Astrocyte of the spinal cord (primary cell): ENCODE results near the gene CHSY1.
A peak's percentile ranks its signal among the peaks of the same experiment; 100 is the strongest.

Experiments used
- DNase-seq: peaks from one replicate; pipeline ENCODE4 v3.0.0; 2011; ENCODE audit warnings: low read depth, low spot score
- H3K4me3 ChIP-seq: 2 replicates; pipeline ENCODE4 v1.5.1; 2011; ENCODE audit warnings: low read depth, mild to moderate bottlenecking, low read length, moderate library complexity
- in situ Hi-C: cut with HindIII; loops from 2 replicates; pipeline ENCODE4 v1.10.0; 2017; ENCODE audit warnings: low sequenced_read_pairs
- TF ChIP-seq, protein P1 (sequence below): IDR thresholded peaks from 2 replicates; pipeline ENCODE4 v1.5.1; 2012; ENCODE audit warnings: low read depth, mild to moderate bottlenecking, low read length, inconsistent platforms

CHSY1 gene

DNA sequence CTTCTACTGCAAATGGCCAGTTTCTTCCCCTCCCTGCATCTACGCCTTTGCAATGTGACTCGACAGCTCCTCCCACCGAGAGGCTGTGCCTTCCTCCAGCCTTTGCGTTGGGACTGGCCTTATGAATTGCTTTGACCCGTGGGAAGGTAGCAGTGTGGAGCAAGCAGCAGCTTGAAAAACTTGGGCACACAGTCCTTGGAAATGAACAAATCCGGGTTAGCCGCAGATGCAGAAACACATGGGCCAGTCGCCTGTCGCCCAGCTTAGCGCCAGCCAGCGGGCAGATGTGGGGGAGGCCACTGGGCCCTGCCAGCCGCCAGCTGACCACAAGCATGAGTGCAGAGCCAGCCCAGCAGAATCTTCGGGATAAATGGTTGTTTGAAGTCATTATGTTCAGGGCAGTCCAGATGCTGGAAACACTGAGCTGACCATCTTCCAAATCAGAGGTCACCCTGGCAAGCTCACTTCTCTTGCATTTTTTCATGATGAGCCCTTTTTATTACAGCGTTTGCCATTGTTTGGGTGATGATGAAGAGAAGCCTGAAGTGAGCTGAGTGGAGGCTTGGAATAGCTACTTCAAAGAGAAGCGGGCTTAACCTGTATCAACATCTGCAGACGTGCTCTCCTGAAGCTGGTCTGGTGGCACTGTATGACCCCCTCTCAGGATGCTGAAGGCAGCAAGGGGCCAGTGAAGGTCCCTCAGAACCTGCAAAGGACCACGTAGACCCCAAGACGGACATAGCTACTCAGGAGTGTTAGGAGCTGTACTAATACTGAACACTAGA is 15.7 kb upstream of the CHSY1 start:
- TF ChIP-seq, protein P1, sequence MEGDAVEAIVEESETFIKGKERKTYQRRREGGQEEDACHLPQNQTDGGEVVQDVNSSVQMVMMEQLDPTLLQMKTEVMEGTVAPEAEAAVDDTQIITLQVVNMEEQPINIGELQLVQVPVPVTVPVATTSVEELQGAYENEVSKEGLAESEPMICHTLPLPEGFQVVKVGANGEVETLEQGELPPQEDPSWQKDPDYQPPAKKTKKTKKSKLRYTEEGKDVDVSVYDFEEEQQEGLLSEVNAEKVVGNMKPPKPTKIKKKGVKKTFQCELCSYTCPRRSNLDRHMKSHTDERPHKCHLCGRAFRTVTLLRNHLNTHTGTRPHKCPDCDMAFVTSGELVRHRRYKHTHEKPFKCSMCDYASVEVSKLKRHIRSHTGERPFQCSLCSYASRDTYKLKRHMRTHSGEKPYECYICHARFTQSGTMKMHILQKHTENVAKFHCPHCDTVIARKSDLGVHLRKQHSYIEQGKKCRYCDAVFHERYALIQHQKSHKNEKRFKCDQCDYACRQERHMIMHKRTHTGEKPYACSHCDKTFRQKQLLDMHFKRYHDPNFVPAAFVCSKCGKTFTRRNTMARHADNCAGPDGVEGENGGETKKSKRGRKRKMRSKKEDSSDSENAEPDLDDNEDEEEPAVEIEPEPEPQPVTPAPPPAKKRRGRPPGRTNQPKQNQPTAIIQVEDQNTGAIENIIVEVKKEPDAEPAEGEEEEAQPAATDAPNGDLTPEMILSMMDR: no peak
- peak; percentile 90 for DNase-seq
- in situ Hi-C loops: no loop called here
- H3K4me3 ChIP-seq: no peak overlapping the region

DNA sequence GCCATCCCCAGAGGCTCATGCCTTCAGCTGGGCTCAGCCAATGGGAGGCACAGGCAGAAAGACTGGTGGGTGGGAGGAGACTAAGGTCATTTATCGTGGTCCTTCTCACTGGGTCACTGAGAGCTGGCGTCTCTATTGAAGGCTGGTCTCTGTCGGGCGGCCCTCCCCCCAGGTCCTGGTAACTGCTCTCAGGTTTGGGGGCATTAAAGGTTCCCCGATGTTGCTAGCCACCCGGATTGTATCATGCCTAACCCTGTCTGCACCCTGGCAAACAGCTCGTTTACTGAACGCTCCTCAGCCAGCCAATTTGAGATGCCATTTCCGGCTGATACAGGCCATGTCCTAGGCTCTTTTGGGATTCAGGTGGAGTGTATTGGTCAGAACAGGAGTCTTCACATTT is 14.9 kb upstream of the CHSY1 start:
- TF ChIP-seq, protein P1: no peak
- in situ Hi-C loops: no loop called here
- no peak overlapping the region for H3K4me3 ChIP-seq
- DNase-seq: no peak

DNA sequence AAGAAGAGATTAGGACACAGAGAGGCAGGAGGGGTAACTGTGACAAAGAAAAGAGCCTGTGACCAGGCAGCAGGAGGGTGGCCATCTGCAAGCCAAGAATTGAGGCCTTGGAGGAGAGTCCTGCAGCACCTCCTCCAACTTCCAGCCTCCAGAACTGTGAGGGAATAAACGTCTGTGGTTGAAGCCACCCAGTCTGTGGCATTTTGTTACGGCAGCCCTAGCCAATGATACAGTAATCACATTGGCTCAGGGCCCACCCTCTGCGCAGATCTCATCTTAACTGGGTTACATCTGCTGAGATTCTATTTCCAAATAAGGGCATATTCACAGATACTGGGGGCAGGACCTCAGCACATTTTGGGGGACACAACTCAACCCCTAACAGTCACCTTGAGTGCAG is 14.2 kb upstream of the CHSY1 start:
- TF ChIP-seq, protein P1: no peak
- no peak overlapping the region for H3K4me3 ChIP-seq
- in situ Hi-C loops: no loop called here
- peak; percentile 81 for DNase-seq

DNA sequence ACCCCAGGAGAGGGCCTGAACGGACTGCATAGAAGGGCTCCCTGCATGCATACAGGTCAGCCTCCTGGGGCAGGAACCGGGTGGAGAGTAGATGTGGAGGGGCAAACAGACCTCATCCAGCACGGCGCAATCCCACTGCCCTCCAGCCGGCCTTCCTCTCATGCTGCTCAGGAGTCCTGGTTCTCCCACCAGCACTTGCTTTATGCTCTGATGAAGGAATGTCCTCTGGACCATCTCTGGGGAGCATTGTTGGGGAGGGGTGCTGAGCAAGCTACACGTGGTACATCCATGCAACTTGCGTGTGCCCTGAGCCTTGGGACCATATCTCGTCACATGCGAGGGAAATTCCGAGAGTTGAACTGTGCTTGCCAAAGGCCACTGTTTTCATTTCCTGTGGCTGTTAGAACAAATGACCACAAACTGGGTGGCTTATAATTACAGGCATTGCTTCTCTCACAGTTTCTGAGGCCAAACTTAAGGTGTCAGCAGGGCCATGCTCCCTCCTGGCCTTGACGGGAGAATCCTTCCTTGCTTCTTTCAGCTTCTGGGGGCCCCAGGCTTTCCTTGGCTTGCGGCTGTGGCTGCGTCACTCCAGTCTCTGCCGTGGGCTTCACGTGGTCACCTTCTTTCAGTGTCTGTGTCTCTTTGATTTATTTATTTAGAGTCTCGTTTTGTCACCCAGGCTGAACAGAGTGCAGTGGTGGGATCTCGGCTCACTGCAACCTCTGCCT is 13.2 kb upstream of the CHSY1 start:
- TF ChIP-seq, protein P1: no peak
- H3K4me3 ChIP-seq: no peak overlapping the region
- in situ Hi-C loops: no loop called here
- no peak for DNase-seq

DNA sequence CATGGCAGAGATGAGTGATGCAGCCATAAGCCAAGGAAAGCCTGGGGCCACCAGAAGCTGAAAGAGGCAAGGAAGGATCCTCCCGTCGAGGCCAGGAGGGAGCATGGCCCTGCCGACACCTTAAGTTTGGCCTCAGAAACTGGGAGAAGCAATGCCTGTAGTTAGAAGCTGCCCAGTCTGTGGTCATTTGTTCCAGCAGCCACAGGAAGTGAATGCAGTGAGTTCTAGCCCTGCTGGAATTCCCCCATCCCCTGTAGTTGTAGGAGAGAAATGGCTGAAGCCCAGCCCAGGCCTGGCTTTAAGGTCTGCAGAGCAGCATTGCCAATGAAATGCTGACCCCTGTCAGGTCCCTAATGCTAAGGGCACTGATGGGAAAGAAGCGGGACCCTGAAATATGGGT is 12.2 kb upstream of the CHSY1 start:
- in situ Hi-C loops: no loop called here
- TF ChIP-seq, protein P1: no peak
- no peak overlapping the region for H3K4me3 ChIP-seq
- DNase-seq: no peak

DNA sequence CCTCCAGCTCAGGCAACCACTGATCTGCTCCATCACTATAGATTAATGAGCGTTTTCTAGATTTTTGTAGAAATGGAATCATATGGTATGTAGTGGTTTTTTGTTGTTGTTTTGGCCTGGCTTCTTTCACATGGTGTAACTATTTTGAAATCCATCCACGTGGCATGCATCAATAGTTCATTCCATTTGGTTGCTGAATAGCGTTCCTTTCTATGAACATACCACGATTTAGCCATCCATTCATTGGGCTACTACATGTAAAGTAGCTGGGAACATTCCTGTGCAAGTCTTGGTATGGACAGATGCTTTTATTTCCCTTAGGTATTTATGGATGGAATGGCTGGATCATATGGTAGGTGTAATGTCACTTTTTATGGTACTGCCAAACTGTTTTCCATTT is 10.7 kb upstream of the CHSY1 start:
- no peak overlapping the region for H3K4me3 ChIP-seq
- in situ Hi-C loops: no loop called here
- TF ChIP-seq, protein P1: no peak
- DNase-seq: no peak
